ENCODE measurements around the gene RAD51B.

The RAD51B gene

DNA sequence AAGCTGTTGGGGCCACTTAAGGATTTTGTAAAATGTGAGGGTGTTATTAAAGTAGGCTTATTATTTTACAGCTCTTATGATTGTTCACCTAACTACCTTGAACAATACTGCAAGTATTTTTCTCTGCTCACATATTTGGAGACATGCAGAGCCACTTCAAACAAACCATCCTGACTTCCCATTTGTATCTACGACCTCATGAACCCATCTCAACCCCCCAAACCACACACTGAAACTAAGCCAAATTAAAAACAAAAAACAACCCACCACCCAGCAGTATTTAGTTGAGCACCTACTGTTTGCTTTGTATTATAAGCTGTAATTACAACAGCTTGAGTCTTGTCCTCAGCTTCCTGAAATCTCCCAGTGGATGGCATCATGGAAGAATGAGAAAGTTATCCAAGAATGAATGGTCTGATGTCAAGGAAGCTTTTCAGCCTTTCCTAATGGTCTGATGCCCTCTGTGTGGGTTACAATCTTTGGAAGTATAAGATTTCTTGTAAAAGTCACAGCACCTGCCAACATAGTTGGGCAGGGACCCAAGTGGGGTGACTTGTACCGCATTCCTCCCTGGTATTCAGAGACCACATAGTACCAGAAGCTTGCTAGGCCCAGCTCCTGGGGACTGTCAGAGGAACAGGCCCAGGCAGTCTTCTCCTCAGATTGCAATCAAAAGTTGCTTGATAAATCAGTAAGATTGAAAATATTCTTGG, 556.6 kb downstream of the RAD51B start:
- DNase-seq: no peak

DNA sequence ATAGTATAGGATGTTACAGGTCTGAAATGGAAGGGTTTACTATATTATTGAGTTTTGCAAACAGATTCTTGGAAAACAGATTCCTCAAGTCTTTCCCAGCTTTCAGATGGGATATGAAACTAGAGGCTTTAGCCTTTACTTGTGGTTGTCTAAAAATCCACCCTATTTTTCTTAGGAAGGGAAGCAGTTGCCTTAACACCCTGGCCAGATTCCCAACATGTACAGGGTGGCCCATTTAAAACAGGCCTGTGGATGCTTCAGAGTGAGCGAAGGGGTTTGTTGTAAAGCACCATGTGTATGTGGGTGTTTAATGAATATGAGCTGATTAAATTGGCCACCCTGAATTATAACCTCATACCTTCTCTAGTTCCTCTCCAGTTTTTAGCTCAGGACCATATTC, 557.4 kb downstream of the RAD51B start:
- no peak for DNase-seq

DNA sequence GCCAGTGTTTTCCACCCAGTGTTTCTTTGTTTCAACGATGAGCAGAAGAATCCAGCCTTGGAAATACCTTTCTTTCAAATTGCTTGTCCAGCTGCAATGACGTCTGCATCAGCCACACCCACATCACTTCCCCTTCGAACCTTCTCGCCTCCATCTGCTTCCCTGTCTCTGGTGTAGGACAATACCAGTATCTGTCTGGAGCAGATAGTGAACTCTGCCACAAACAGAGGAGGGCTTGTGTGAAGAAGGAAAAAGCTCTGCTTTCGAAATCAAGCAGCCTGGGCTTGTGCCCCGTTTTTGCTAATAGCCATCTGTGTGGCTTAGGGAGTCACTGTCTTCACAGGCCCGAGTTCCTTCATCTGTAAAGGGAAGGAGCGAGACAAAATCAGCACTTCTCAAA, 557.9 kb downstream of the RAD51B start:
- no peak for DNase-seq

DNA sequence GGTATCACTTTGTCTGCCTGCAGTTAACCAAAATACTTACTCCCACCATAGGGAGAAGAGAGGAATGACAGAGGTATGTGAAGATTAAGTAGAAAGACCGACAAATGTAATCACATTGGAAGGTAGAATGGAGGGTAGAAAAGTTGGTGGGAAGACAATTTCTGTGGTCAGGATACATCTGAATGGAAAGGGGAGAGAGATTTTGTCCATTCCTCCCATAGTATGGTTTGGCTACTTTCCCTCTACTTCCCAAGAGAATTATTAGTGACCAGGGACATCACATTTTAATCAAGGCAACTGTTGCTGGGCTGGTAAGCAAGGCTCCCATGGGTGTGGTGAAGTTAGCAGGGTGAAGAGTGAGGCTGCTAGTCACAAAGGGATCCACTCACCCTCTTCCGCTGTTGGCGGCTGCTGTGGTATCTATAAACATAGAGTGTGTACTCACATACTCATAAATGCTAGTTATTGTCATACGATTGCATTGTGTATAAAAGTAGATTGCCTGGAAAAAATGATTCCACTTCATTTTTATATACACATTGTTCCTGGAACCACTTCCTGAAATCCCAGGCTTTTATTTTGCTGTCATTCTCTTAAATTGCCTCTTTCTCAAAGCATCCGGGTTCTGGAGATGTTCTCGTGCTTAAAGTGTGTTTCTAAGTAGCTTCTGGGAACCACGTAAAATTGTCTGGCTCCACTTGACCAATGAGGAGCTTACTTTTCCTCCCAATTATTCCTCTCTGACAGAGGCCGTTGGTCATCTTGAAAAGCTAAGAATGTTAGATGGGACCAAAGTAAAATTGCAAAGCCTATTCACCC, 560.1 kb downstream of the RAD51B start:
- no peak for DNase-seq

DNA sequence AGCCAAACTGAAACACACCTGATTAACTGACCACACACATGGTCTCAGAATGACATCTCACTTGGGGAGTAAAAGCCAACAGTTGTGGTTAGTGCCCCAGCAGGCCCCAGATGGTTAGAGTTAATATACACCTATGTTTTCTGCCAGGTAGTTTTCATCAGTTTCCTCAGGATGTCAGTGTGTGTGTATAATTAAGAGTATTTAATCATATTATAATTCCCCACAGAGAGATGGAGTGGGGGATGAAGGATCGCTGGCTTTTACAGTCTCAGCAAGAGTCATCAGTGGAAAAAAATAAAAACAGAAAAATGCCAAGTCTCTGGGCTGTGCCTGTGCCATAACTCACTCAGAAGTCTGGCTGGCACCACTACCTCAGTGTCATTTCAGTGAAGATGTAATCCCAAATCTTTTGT, 560.8 kb downstream of the RAD51B start:
- no peak for DNase-seq

DNA sequence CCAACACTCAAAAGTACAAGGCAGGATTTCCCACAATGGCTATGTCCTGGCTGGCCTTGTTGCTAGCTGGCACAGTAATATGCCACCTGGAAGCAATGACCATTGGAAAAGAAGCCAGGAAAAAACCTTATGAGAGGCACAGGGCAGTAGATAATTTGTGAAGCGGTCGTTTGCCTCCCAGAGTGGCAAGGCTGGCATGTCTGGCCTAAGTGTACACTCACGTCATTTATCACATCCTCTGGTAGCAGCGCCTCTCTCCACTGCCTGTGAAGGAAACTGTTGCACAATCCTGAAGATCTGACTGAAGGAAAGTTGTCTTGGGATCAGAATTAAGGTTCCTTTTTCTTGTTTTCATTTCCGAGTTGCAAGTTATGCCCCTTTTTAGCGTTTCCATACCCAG, 564.8 kb downstream of the RAD51B start:
- no peak for DNase-seq

GRCh38 chr14:68384881-68385280, 565.3 kb downstream of the RAD51B start:
- no peak for DNase-seq

DNA sequence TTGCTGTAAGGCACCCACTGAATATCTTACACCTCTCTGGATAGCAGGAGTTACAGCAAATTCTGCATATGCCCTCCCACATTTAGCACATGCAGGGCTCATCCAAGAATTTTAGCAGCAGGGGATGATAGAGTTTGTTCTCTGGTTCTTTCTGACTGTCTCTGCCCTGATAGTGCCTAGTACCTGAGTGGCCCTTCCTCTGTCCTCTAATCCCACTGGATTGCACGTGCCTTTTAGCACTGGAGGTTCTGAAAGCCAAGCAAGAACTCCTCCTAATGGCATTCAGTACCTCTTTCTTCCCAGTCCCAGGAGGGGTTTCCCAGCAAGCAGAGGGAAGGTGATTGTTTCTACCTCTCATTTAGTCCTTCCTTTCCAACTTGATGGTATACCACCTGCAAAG, 566.9 kb downstream of the RAD51B start:
- no peak for DNase-seq

DNA sequence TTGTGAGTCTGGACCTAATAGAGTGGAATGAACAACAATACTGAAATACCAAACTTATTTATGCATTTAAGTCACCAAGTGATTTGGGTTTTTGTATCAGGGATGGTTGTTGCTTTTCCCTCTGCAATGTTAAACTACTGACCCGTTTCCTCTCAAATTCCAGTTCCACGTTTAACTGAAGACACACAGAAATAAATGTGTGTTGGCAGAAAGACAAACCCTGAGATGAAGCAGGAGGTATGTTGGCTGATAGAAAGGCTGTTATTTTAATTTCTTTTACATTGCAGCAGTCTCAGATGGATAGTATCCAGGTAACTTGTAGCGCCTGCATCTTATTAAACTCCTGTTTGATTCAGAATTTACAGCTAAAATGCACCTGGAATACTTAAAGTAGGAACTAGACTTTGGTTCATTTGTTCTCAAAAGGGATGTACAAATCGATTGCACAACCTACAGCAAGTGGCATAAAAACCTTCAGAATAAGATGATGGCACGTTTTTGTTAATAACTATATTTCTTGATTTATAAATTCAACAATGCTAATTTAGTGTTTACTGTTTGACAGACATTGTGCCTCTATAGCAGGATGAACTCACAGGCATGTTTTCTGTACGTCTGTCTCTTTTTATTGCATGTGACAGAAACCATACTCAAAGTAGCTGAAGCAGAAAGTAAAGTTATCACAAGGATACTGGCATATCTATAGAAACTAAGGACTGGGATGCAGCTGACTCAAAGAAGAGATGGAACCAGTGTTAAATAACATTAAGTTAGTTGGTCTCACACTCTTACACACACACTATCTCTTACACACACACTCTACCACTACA, 567.6 kb downstream of the RAD51B start:
- no peak for DNase-seq

DNA sequence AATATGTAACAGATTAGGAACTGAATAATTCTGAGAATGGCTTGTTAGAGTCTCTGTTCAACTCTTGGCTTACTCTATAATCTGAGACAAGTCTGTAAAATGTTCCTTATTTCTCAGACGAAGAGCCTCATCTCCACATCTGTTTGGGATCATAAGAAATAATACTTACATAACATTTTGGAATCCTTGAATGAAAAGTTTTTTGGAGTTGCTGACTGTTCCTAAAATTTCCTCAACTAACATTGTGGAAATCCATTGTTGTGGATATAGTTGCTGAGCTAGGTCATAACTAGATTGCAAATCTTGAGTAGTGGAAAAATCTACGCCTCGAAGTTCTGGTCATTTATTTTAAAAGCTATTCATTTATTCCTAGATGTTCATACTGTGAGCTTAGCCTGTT, 570.4 kb downstream of the RAD51B start:
- DNase-seq: no peak

- no peak for DNase-seq
Observed at GRCh38 chr14:68390741-68391140, 571.2 kb downstream of the RAD51B start.

GRCh38 chr14:68391311-68392014, 571.9 kb downstream of the RAD51B start:
- DNase-seq: no peak

DNA sequence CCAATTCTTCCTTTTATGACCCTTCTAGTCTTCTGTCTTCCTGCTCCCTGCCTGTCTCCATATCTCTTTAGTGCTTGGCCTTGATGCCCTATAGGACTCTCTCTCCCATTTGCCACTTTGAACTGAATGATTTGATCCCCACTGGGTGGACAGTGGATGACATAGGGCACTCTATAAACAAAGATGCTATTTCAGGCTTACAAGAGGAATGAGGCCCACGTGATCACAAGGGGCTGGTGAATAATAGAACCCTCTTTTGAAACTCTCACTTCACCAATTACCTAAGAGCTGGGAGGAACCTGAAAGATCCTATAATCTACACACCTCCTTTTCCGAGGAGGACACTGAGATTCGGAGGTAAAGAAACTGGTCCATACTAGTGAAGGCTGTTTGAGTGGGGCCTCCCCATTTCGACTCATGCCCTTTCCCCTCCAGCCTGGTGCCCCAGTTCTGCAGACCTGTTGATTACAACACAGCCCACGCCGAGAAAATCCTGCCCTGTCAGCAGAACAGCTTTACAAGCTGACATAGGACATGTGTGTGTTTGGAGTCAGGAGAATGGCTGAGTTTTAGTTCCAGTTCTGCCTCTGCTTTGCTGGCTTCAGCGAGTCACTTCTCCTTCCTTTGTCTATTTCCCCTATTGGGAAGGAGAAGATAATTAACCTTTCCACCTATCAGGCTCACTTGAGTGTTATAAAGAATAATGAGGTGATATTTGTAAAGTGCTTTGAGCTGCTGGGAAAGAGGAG, 573.0 kb downstream of the RAD51B start:
- no peak for DNase-seq

DNA sequence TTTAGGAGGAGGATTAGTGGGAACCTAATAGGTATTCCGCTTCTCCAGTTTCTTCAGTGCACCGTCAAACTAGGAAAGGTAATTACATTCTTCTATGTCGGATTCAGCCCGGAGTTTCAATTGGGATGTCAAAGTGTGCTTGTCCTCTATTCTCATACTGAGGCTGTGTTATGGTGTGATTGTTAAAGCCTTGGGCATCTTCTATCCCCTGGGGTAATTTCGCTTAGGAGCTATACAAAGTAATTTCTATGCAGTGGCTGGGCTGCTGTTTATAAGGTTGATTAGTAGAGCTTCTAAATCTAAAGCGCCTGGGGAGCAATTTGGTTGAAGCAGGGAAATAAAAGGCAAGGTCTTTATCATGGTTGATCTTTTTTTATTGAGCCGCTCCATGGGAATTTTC, 573.7 kb downstream of the RAD51B start:
- DNase-seq: no peak

- no peak for DNase-seq
Observed at GRCh38 chr14:68394118-68394763, 574.7 kb downstream of the RAD51B start.

DNA sequence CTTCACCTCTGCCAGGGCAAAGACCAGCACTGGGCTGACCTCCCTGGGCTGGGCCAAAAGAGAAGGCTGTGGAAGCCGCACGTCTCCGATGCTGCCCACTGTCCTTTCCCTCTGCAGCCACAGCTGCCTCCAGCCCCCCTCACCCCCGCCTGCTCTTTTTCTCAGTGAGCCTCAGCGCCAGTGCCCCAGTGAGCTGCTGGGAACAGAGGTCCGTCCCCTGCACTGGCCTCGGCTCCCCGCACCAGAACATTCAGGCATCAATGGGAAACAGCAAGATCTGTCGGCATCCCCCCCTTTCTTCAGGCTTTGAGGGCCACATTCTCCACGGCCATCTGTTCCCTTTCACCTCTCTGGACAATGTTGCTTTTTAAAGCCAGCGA, 575.2 kb downstream of the RAD51B start:
- no peak for DNase-seq

GRCh38 chr14:68395604-68396003, 576.0 kb downstream of the RAD51B start:
- DNase-seq: no peak

GRCh38 chr14:68396461-68396860, 576.9 kb downstream of the RAD51B start:
- DNase-seq: no peak

GRCh38 chr14:68397371-68397811, 577.8 kb downstream of the RAD51B start:
- no peak for DNase-seq

DNA sequence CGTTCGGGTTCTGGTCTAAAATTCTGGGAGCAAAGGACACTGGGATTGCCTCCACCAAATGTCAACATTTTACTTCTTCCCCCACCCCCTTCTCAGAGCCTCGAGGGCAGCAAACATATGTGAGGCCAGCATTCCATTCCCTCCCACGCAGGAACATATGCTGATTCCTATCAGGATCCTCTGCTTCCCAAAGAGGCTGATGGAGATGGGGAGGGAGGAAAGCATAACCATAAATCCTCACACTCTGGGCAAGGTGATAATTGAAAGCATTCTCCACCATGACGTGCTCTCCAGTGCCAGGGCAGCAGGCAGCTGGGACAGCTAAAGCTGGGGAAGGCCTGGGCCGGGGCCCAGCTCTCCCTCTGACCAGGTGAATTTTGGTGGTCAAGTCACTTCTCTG, 578.2 kb downstream of the RAD51B start:
- no peak for DNase-seq

DNA sequence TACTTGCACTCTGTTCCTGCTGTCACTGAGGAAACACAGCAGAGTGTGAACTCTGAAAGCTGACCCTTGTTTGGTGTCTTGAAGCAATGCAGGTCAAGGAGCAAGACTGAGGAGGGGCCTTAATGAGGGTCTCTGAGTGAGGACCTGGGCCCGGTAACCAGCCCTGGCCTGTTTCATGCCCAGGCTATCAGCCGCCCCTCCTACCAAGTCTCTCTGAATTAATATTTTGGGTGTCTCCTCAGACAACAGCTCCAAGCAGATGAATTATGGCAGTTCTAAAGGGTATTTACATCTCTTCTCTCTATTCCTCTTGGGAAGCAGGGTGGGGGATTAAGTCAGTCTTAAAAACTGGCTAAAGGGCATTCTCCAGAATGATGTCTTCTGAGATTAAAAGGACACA, 578.8 kb downstream of the RAD51B start:
- no peak for DNase-seq

DNA sequence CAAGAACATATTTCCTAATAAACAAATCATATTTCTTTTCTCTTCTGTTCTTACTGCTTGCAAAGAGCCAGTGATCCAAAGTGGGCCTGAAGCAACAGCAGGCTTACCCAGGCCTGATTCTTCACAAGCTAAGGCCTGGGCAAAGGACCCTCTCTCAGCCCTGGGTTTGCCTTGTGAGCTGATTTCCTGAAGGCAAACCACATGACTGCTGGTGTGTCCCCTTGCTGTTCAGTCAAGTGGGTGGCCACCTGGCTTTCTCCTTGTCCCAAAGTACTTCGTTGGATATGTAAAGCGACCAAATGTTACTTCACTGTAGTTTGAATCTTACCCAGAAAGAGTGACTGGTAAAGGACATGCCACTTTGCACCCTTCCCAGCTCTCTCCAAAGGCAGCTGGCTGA, 580.4 kb downstream of the RAD51B start:
- no peak for DNase-seq
